Chondrocyte (in vitro differentiated cells): Measurements from ENCODE around the gene CEMIP. TPM values are rescaled to one million over a fixed set of nuclear protein-coding genes. Genes with fewer than 3 reads are reported as not detected.
A peak's percentile ranks its signal among the peaks of the same experiment; 100 is the strongest.

Source experiments
- DNase-seq: peaks from one replicate; pipeline ENCODE4 v3.0.0; 2021; ENCODE audit warnings: mixed read lengths, low spot score
- H3K27ac Mint-ChIP-seq: one replicate; pipeline ENCODE4 v1.8.0; 2021; ENCODE audit warnings: mild to moderate bottlenecking, moderate library complexity, mixed read lengths; ENCODE audit not compliant: unreplicated experiment
- H3K27me3 Mint-ChIP-seq: 2 replicates; pipeline ENCODE4 v1.8.0; 2021; ENCODE audit warnings: low read depth, mixed read lengths
- H3K36me3 Mint-ChIP-seq: 2 replicates; pipeline ENCODE4 v1.8.0; 2021; ENCODE audit warnings: low read depth, mixed read lengths
- H3K4me1 Mint-ChIP-seq: 2 replicates; pipeline ENCODE4 v1.8.0; 2021; ENCODE audit warnings: low read depth, mild to moderate bottlenecking, mixed read lengths
- H3K4me3 Mint-ChIP-seq: one replicate; pipeline ENCODE4 v1.8.0; 2021; ENCODE audit warnings: mild to moderate bottlenecking, moderate library complexity, mixed read lengths; ENCODE audit not compliant: unreplicated experiment
- H3K9me3 Mint-ChIP-seq: 2 replicates; pipeline ENCODE4 v1.8.0; 2021; ENCODE audit warnings: low read depth, mixed read lengths
- CTCF ChIP-seq: fragments of 200-600 bp; sonication (generic); IDR thresholded peaks from 2 replicates; pipeline ENCODE4 v1.5.0; 2021; ENCODE audit warnings: antibody characterized with exemption, mild to moderate bottlenecking, moderate library complexity
- total RNA-seq: library from RNA; stranded (reverse); gene quantifications from 3 replicates; pipeline ENCODE4 v1.2.1, GENCODE V29; 2021

Gene CEMIP
- total RNA-seq, 1 donor from 2014 or later: 146 TPM

- peaks cover 34% of the 10 kb centered on the region for H3K4me1 Mint-ChIP-seq
- no peak for DNase-seq
- H3K9me3 Mint-ChIP-seq: no peaks in the 10 kb centered on the region
- H3K27me3 Mint-ChIP-seq: no peaks in the 10 kb centered on the region
- TF ChIP-seq CTCF: no peak
- no peak overlapping the region for H3K27ac Mint-ChIP-seq
- H3K36me3 Mint-ChIP-seq: peaks cover 13% of the 10 kb centered on the region
- H3K4me3 Mint-ChIP-seq: no peak overlapping the region
Measured at GRCh38 chr15:80840182-80841130, 61.3 kb downstream of the CEMIP start.

- Mint-ChIP-seq H3K27me3 (no peaks in the 10 kb centered on the region), H3K27ac (no peak overlapping the region), H3K9me3 (no peaks in the 10 kb centered on the region), H3K36me3 (peaks cover 20% of the 10 kb centered on the region), H3K4me3 (no peak overlapping the region), H3K4me1 (peaks cover 24% of the 10 kb centered on the region)
- TF ChIP-seq CTCF: no peak
- DNase-seq: no peak
Measured at GRCh38 chr15:80841541-80841940, 62.4 kb downstream of the CEMIP start.

GRCh38 chr15:80844011-80844732, 65.0 kb downstream of the CEMIP start:
- Mint-ChIP-seq H3K36me3 (peaks cover 19% of the 10 kb centered on the region), H3K27ac (no peak overlapping the region), H3K9me3 (no peaks in the 10 kb centered on the region), H3K4me1 (peaks cover 16% of the 10 kb centered on the region), H3K27me3 (no peaks in the 10 kb centered on the region), H3K4me3 (no peak overlapping the region)
- DNase-seq: no peak
- TF ChIP-seq CTCF: no peak

- Mint-ChIP-seq H3K36me3 (peaks cover 29% of the 10 kb centered on the region), H3K4me3 (no peak overlapping the region), H3K9me3 (no peaks in the 10 kb centered on the region), H3K27ac (peak overlapping the region; percentile 27), H3K27me3 (no peaks in the 10 kb centered on the region), H3K4me1 (peaks cover 19% of the 10 kb centered on the region)
- no peak for DNase-seq
- no peak for TF ChIP-seq CTCF
Measured at GRCh38 chr15:80846031-80846815, 67.1 kb downstream of the CEMIP start.

GRCh38 chr15:80849308-80849707, 70.1 kb downstream of the CEMIP start:
- DNase-seq: no peak
- no peak for TF ChIP-seq CTCF
- no peak overlapping the region for H3K4me3 Mint-ChIP-seq
- no peaks in the 10 kb centered on the region for H3K9me3 Mint-ChIP-seq
- H3K27me3 Mint-ChIP-seq: no peaks in the 10 kb centered on the region
- H3K4me1 Mint-ChIP-seq: peaks cover 26% of the 10 kb centered on the region
- no peak overlapping the region for H3K27ac Mint-ChIP-seq
- H3K36me3 Mint-ChIP-seq: peaks cover 26% of the 10 kb centered on the region
